Anterior cingulate cortex (tissue), 58 donors: Measurements from ENCODE around the gene FOXA3.
A peak's percentile ranks its signal among the peaks of the same experiment; 100 is the strongest.

ENCODE experiments used
- DNase-seq, 58 donors: peaks; one replicate each; lab custom pipeline; 2025; lab: John Stamatoyannopoulos, UW

Gene FOXA3

GRCh38 chr19:45863840-45864628, at the start of gene FOXA3:
FOXA3 (plus strand) TSS chr19:45864326; CDS start chr19:45864457, 131 bp downstream.
- DNase-seq, result peak in 5 of 58 donors; percentile 9 to 35 (median 20)

GRCh38 chr19:45814851-45815480, 49.2 kb upstream of the FOXA3 start, which contains the start of gene RSPH6A:
RSPH6A (minus strand) TSS chr19:45815308; CDS start chr19:45815176, 132 bp downstream.
- DNase-seq, result no peak

DNA sequence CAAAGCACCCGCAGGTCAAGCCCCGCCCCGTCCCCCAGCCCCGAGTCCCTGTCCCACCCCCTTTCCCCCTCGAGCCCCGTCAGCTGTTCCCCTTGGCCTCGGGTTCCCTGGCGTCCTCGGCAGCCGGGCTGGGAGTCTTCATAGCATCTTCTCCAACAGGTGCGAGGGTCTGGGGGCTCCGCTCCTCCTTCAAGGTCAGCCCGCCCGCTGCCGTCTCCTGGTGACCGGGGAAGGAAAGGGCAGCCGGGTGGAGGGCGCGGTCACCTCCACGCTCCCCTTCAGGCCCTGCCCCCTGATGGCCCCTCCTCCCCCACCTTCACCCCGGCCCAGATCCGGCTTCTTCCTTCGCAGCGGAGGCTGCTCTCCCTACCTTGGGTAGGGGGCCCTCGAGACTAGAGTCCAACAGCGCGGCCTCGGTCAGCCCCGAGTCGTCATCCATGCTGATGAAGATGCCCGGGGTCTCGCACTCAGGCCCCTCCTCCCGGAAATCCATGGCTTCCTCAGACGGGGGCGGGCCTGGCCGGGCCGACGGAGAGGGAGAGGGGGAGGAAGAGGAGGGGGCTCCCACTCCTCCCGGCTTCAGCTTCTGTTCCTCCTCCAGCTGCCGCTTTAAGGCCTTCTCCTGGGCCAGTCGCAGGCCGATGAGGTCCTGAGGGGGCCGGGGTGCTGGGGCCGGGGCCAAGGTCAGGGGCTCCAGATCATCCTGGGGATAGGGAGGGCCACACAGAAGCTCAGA, 48.5 kb upstream of the FOXA3 start:
- no peak for DNase-seq

- no peak for DNase-seq
Observed at GRCh38 chr19:45816236-45817009, 47.7 kb upstream of the FOXA3 start.

DNA sequence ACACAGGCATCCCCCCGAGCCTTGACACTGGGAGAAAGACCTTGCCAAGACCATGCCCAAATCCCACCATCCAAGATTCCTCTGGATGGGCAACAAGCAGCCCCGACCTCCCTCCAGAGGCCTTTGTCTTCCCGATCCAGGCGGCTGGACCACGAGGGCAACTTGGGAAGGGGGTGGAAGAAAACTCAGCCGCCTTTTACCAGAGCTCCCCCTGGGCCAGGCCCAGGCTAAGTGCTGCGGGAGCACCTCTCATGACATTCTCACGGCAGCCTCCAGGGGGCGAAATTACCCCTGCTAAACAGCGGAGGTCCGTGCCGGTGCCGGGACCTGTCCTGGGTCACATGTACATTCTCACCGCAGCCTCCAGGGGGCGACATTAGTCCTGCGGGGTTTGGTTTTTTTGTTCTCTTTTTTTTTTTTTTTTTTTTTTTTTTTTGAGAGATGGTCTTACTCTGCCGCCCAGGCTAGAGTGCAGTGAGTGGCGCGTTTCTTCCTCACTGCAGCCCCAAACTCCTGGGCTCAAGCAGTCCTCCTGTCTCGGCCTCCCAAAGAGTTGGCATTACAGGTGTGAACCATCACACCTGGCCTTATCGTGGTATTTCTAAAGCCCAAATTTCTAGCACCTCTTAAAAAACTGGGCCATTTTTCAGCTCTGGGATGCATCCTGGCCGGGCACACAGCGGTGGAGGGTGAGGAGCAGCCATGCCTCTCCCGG, 47.0 kb upstream of the FOXA3 start:
- peak in 55 of 58 donors; percentile 21 to 89 (median 69) for DNase-seq

DNA sequence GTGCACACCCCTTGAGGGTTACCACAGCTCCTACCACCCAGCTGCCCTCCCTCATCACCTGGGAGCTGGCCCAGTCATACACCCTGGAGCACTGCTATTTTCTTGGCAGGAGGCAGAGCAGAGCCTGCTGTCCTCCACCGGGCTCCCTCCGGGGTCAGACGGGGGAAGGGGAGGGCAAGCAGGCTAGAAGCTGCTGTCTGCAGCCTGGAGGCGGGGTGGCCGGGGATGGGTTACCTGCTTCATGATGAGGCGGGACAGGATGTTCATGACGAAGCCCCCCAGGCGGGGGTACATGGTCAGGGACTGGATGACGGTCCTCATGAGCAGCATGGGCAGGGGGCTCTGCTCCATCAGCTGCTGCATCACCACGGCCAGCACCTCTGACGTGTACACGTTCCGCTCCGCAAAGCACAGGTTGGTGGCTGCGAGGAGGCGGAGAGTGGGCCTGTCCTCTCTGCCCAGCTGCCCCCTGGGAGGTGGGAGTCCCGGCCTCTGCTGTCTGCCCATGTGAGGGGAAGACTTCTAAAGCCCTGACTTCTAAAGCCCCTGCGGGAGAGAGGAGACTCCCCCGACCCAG, 46.3 kb upstream of the FOXA3 start:
- DNase-seq, result no peak

GRCh38 chr19:45819769-45820168, 44.4 kb upstream of the FOXA3 start:
- DNase-seq, result no peak

DNA sequence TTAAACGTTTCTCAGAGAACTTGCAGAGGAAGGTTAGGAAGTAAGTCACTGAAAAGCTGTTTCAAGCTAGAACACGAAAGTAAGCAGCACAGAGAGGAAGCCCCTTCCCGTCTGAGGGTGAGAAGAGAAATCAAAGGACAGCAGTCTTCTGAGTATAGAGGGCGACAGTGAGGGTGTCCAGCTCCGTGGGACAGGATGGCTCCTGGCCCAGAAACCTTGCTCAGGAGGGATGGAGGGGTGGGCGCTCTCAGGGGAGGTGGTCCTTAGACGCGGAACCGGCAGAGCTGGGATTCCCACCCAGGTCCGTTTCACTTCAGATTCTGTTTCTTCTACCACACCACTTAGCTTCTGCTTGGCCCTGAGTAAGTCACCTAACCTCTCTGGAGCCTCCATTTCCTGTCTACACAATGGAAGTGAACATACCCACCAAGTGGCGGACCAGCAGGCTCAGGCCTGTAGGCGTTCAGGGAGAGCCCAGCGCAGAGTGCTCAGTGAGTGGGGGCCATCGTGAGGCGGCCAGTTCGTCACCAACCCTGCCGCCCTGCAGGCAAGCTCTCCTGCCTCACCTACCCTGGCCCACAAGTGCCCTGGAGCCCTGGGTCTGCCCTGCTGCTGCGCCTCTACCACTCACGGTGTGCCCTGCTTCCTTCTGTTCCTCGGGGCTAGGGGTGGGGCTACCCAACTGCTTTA, 43.6 kb upstream of the FOXA3 start:
- no peak for DNase-seq

DNA sequence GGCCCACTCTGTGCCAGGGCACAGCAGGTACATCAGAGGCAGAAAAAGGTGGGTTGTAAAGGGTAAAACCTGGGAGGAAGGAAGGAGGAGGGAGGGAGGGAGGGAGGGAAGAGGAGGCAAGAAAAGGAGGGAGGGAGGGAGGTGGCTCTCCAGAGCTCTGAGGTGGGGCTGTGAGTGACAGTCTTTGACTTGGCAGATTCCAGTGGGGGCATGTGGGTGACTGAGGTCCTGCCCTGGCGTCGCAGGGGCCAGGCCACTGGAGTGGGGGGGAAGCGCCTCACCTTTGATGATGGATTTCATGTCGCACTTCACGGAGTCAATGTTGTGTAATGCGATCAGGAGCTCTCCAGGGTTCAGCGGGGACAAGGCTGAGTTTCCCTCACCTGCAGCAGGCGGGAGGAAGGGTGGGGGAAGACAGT, 43.0 kb upstream of the FOXA3 start:
- DNase-seq, result no peak

DNA sequence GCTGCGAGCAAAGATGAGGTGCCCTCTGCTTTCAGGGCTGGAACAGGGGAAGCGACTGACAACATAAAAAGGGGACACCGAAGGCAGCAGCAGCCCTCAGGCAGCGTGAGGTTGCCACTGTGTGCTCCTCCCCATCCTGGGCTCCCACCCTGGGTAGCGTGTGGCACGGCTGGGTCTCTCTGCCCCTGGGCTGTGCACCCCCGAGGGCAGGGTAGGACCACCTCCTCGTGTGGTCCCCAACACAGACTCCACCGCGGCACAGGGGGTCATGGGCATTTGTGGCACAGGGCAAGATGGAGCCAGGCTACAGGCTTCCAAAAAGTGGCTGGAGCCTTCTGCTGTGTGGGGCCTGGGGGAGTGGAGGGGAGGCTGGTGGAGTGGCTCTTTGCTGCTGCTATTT, 42.6 kb upstream of the FOXA3 start:
- DNase-seq, result no peak

GRCh38 chr19:45822716-45823115, 41.4 kb upstream of the FOXA3 start:
- DNase-seq, result no peak

DNA sequence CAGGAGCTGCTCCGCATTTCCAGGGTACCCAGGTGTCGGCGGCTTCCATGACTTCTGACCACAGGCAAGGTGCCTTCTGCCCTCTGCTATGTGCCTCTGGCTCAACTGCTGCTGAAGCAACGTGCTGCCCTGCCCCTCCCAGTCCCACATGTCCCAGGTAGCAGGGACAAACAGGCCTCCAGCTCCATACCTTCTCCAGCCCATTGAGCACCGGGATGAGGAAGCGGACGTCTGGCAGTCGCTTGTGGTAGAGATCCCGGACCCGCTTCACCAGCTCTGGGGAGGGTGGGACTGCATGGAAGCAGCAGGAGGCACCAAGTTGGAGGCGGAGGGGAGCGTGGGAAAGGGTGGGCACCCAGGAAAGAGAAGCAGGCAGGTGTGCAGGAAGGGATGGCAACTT, 40.9 kb upstream of the FOXA3 start:
- DNase-seq, result no peak

DNA sequence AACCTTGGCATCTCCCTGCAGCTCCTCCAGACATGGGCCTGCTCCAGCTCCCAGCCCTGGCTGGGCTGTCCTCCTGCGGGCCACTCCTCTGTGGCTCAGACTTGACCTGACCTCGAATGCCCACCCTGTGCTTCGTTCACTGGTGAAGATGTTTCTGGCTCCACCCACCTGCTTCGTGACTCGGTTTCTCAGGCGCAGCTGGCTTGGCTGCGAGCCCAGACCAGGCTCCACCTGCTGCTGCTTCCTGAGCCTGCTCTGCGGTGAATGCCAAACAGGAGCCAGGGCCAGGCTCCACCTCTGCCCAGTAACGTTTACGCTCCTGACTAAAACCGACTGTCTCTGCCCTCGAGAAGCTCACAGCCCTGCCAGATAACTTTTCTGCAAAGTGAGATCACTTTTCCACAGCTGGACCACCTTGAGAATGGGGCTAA, 40.1 kb upstream of the FOXA3 start:
- DNase-seq, result peak in 35 of 58 donors; percentile 1 to 71 (median 33)

DNA sequence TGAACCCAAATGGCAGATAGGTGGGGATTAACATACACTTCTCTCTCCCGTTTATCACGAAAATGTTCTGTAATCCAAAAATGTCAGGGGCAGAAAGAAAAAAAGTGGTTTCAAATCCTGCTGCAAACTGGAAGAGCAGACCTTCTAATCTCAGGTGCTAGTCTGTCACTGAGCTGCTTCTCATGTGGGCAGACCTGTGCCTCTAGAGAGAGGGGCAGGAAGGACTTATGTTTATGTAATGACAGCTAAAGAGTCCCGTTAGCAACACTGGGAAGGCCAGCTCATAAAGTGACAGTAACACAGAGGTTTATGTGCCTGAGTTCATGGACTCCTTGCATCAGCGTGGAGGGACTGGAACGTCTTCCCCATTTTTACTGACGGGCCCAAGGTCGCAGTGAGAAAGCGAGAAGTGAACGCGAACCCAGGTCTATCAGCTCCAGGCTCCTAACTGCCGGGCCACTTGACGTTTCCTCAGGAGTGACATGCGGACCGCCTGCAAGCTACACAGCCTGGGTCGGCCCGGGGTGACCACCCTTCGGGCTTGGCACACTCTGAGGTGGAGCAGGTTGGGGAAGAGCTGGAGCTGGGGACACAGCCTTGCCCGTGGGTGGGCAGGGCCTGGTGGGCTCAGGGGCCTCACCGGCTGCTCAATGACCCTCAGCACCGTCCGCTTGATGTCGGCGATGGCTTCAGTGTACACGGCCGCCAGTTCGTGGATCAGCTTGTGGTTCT, 39.4 kb upstream of the FOXA3 start:
- no peak for DNase-seq

DNA sequence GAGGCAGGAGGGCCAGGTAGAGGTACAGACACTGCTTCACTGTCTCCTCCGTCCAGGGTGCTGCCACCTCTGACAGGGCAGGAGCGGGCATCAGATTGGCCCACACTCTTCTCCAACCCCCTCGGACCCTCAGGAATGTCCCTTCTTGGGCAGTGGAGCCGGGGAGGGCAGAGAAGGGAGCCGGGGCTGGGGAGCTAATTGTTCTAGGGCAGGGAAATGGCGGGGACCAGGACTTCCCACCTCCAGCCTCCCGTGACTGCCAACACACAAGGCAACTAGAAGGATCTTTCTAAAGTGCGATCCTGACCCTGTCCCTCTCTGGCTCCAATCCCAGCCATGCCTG, 38.9 kb upstream of the FOXA3 start:
- DNase-seq, result no peak

- DNase-seq, result no peak
Observed at GRCh38 chr19:45825917-45826893, 37.9 kb upstream of the FOXA3 start.

DNA sequence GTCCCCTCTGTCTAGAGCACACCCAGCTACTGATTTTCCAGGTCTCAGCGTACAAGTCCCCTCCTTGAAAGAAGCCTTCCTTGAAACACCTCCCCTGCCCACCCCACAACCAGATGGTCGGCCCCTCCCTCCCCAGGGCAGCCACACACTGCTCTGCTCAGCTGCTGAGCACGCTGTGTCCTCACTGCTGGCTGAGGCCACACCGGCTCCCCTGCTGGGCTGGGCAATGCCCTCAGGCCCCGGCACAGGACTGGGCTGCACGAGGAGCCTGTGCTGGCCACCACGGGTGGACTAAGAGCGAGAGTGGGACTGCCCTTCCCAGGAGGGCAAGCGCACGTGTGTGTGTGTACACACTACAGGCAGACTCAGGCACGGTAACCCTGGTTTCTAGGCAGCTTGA, 37.2 kb upstream of the FOXA3 start:
- no peak for DNase-seq
